PFSK-1 (cell line): ENCODE results near the gene ZMYND19.

Source experiments
- FOXP2 ChIP-seq: optimal IDR thresholded peaks from 2 replicates; pipeline ENCODE3; 2011; ENCODE audit warnings: borderline replicate concordance, control low read depth, inconsistent platforms; ENCODE audit not compliant: insufficient read depth; ENCODE audit errors: extremely low read length, extremely low read depth
- POLR2AphosphoS5 ChIP-seq: IDR thresholded peaks from 2 replicates; pipeline ENCODE4 v1.6.1; 2012; ENCODE audit warnings: low read depth, mild to moderate bottlenecking, control low read depth, low read length, moderate library complexity
- REST ChIP-seq, 2 experiments: IDR thresholded peaks; 2 replicates each; pipeline versions ENCODE4 v1.6.1 to v1.8.0; 2011 to 2012; ENCODE audit warnings: low read depth in 2 of 2, low read length in 2 of 2, control low read depth in 1 of 2, inconsistent platforms in 1 of 2, mild to moderate bottlenecking in 1 of 2, moderate library complexity in 1 of 2; ENCODE audit not compliant: insufficient read depth in 1 of 2
- SIN3A ChIP-seq: IDR thresholded peaks from 2 replicates; pipeline ENCODE4 v1.6.1; 2012; ENCODE audit warnings: mild to moderate bottlenecking, low read length, moderate library complexity, borderline replicate concordance; ENCODE audit not compliant: insufficient read depth
- TAF1 ChIP-seq: IDR thresholded peaks from 2 replicates; pipeline ENCODE4 v1.6.1; 2012; ENCODE audit warnings: low read length, control low read depth, borderline replicate concordance; ENCODE audit not compliant: insufficient read depth

- TF ChIP-seq REST (IDR thresholded peaks at IDR 0.05; ENCODE audit: insufficient read depth in 1 of 2, low read depth in 2 of 2, low read length in 2 of 2) (no peak), SIN3A (no peak), POLR2AphosphoS5 (no peak), FOXP2 (no peak), TAF1 (no peak)
Measured at GRCh38 chr9:137613259-137613658, 22.9 kb upstream of the ZMYND19 start.
